Stimulated activated CD4-positive, alpha-beta T cell treated with anti-CD3 and anti-CD28 coated beads, TNF-alpha, amount 100 ng/mL, for 24 hours (primary cell): ENCODE results near the gene PRKRIP1.
"Not testable (repeated sequence)": the region's sequence is repeated elsewhere in the genome, so short reads cannot be mapped to it uniquely, and the experiment has no call there.

Source experiments
- DNase-seq, 3 experiments: peaks; one replicate each; pipeline ENCODE4 v3.0.0-alpha.2; 2020; ENCODE audit warnings: low read depth in 3 of 3

The PRKRIP1 gene

DNA sequence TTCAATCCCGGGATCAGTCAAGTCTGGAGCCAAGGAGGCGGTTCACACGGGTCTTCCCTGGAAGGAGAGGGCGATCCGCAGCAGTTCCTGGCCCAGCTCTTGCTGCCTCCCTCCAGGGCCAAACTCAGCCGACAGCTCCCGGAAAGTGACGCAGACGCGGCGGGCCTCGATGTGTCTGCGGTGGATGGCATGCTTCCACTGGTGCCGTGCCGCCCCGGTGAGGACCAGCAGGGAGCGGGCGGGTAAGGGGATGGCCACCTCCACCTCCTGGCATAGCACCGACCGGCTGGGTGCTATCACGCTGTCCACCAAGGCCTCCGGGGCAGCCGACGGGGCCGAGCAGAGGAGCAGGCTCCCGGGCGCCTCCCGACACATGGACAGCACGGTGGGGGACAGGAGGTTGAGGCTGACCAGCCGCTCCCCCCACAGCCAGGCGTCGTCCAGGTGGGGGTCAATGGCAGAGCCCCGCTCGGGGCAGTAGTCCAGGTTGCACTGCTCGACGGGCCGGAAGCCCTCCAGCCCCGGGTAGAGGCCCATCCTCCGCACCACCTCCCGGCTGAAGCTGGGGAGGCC is 61.3 kb downstream of the PRKRIP1 start:
- DNase-seq, result no peak

DNA sequence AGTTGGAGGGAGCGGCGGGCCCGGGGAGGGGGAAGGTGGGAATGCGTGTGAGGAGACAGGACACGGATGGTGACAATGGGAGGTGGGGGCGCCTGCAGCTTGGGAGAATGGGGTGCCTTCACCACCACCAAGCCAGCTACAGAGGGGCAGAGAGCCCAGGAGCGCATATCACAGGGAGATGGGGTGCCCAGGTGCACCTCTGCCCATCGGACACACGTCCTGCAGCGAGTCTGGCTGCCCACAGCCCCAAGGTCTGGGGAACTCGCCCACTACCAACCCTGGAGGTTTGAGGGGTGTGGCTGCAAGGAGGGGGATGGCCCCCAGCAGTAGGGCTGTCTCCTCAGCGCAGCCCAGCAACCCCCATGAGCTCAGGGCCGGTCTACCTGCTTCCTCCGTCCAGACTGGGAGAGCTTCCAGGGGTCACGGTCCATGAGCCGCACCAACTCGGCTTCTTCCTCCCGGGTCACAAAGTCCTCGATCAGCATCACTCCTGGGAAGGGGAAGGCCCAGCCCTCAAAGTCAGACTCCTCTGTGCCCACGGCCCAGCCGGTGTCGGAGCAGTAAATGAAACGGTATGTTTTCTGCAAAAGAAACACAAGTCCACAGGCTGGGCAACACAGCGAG is 63.2 kb downstream of the PRKRIP1 start:
- DNase-seq, result no peak

DNA sequence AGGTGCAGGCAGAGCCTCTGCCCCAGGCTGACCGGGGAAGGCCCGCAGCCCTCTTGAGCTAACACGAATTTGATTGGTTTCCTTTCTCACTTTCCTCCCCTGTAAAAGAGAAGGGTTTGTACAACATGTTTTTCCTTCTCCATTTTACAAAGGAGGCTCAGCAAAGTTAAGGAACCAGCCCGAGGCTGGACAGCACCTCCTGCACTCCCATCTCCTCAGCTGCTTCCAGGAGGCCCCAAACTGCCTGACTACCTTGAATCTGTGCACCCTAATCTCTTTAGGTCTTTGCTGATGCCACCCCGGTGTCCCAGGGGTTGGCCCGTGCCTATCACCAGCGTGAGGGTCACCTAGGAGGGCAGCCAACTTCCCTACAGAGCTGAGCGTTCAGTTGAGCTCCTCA is 64.3 kb downstream of the PRKRIP1 start:
- no peak for DNase-seq

DNA sequence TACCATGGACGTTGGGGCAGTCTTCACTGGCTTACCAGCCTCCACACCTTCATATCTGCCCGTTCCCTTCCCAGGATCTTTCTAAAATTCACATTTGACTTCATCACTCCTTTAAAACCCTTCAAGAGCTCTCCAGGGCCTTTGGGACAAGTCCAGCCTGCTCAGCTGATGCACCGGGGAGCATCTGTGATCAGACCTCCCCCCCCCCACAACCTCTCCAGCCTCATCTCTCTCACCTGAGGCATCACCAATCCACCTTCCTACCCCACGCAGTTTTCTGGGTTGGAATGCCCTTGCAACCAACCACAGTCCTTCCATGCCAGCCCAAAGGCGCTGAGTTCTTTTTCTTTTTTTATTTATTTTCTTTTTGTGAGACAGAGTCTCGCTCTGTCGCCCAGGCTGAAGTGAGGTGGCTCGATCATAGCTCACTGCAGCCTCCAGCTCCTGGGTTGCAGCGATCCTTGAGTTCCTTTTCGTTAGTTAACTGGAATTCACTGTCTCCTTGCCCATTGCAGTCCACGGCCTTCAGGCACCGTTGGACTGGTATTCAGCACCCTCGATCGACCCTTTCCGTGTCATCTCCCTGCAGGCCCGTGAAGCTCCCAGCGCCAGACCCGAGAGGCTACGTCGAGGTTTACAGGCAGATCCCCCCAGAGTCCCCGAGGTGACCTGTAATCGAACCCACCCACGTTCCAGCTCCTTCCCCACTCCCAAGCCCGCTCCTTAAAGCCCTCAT is 67.8 kb downstream of the PRKRIP1 start:
- no peak for DNase-seq

DNA sequence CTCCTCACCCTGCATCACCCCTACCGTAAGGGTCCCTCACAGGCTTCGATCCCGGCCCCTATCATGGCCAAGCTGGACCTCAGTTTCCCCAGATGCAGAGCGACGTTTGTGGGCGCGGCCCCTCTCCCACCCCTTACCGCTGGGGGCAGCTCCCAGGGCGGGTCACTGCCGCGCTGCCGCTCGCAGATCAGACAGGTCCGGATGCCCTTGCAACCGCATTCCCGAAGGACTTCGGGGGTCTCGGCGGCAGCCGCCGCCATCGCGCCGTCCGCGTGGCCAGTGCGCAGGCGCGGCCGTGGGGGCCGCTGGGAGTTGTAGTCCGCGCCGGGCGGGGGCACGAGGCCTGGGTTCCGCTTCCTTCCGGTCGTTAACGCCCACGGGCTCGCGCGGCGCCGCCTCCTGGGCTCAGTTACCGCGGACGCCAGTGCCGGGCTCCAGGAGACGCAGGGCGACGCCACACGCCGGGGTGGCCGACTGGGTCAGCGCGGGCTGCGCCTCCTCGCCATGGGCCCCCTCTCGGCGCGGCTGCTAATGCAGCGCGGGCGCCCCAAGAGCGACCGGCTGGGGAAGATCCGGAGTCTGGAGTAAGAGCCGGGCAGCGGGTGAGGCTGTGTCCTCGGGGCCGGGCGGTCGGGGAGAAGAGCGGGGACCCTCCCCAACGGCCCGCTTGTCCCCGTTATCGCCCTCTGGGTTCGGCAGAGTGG is 68.6 kb downstream of the PRKRIP1 start, which contains the start of the genes ALKBH4 and LRWD1:
ALKBH4 (minus strand) TSS at position 287 of the 704 bp plus-strand sequence; CDS start at position 260, 27 bp downstream.
LRWD1 (plus strand) TSS at position 408 of the 704 bp plus-strand sequence; CDS start at position 505, 97 bp downstream.
- DNase-seq, result peak; percentile 89 to 96 (median 93)

DNA sequence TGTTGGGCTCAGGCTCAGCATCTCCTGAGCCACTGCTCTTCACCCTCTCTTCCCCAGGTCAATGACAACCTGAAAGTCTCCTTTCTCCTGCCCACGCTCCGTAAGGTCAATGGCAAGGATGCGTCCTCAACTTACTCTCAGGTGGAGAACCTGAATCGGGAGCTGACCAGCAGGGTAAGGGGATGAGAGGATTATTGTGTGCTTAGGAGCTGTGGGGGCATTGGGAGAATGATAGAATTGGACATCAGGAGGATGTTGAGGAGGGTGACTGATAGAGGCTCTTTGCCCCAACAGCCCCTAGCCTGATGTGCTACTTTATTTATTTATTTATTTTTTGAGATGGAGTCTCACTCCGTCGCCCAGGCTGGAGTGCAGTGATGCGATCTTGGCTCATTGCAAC is 69.9 kb downstream of the PRKRIP1 start:
- no peak for DNase-seq

DNA sequence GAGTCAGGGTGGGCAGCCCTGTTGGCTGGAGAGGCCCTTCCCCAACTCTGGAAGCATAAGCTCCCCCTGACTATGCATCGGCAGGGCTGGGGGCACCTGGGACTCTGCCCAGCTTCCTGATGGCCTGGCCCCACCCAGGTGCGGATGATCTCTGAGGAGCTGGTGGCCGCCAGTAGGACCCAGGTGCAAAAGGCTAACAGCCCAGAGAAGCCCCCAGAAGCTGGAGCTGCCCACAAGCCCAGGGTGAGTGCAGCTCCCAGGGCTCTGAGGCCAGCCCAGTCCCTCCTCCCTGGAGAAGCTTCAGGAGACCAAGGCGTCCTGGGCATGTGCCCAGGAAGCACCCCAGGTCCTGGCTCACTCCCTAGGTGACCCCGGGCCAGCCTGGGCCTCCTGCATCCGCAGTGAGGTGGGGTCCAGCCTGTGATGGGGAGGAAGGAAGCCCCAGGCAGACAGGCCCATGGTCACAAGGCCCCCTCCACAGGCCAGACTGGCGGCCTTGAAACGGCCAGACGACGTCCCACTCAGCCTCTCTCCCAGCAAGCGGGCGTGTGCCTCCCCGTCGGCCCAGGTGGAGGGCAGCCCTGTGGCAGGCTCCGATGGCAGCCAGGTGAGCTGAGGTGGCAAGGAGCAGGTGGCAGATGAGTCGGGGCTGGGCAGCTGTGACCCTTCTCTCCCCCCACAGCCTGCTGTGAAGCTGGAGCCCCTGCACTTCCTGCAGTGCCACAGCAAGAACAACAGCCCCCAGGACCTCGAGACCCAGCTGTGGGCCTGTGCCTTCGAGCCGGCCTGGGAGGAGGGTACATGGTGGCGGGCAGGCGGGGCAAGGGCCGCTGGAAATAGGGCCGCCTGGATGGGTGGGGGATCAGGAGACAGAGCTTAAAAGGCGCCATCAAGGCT is 71.7 kb downstream of the PRKRIP1 start:
- no peak for DNase-seq

DNA sequence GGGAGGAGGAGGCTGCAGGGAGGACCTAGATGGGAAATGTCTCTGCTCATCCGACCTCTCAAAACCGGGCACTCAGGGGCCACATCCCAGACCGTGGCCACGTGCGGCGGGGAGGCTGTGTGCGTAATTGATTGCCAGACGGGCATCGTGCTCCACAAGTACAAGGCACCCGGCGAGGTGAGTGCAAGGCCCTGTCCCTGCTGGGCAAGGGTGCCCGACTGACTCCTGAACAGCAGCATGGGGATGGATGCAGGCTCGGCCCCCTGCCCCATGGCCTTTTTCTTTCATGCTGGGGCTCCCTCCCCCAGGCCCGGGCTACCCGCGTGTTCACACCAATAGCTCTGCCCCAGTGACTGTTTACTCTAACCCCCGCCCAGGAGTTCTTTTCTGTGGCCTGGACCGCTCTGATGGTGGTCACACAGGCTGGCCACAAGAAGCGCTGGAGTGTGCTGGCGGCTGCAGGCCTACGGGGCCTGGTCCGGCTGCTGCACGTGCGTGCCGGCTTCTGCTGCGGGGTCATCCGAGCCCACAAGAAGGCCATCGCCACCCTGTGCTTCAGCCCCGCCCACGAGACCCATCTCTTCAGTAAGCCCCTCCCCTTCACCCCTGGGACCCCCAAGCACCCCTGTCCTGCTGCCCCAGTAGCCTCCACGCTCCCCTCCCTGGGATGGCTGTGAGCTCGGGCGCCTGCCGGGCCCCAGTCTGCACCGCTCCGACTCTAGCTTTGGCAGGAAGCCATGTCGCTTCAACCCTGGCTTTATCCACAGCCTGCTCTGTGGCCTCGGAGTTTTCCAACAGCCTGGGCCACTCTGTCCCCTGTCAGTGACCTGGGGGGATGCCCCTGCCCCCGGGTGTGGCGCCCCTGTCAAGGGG is 72.6 kb downstream of the PRKRIP1 start:
- no peak for DNase-seq

DNA sequence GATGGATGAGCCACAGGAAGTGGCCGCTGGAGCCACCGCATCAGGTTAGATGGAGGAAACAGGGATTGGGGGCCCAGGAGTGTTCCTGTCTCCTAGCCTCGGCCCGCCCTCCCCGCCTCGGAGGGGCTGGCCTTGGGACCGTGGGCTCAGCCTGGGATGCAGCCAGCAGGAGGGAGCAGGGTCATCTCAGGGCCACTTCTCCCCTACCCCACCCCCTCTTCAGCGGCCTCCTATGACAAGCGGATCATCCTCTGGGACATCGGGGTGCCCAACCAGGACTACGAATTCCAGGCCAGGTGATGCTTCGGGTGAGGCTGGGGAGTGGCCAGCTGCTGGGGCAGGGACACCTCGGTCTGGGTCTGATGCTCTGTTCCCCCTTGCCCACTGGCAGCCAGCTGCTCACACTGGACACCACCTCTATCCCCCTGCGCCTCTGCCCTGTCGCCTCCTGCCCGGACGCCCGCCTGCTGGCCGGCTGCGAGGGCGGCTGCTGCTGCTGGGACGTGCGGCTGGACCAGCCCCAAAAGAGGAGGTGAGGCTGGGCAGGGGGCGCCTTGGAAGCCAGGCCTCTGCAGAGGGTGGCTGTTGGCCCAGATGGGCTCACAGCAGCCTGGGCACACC is 73.3 kb downstream of the PRKRIP1 start:
- no peak for DNase-seq

DNA sequence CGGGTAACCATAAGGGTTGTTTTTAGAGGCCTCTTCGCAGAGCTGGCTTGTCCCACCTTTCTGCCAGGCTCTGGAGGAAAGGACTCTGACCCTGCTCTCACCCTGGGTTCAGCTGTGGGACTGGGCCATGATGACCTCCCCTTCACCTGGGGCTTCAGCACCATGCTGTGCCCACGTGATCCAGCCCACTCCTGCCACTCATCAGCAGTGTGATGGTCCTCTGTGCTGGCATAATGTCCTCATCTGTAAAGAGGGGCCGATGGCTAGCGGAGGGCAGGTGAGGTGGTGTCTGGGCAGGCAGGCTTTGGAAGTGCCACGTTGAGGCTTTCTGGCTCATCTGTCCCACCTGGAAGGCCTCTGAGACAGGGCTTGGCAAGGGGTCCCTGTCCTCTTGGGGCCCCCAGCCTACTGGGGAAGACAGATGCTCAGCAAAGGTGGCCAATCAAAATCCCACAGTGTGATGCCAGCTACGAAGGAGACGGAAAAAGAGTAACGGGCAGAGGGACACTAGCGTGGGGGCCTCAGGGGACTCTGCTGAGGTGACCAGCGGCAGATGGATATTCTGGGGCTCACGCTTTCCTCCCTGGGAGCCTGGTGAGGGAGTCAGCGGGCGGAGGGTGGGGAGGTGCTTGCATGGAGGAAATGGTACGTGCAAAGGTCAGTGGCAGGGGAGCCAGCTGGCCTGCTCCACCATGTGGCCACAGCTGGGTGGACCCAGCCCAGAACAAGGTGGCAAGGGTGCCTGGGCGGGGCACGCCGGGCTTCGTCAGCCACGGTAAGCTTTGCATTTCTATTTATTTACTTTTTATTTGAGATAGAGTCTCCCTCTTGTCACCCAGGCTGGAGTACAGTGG is 74.0 kb downstream of the PRKRIP1 start:
- DNase-seq, result no peak

DNA sequence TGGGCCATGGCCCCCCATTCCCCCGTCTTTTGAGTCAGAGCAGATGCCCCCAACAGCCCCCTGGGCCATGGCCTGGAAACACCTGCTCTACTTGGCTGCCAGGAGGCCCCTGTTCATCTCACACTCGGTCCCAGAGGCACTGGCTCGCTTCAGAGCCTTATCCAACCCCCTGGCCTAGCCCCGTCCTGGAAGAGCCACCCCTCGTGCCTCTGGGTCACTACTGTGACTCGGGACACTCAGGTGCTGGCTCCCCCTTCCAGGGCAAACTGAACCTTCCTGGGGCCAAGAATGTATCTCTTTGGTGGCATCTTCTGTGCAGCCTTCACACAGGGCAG is 75.6 kb downstream of the PRKRIP1 start:
- DNase-seq, result no peak

DNA sequence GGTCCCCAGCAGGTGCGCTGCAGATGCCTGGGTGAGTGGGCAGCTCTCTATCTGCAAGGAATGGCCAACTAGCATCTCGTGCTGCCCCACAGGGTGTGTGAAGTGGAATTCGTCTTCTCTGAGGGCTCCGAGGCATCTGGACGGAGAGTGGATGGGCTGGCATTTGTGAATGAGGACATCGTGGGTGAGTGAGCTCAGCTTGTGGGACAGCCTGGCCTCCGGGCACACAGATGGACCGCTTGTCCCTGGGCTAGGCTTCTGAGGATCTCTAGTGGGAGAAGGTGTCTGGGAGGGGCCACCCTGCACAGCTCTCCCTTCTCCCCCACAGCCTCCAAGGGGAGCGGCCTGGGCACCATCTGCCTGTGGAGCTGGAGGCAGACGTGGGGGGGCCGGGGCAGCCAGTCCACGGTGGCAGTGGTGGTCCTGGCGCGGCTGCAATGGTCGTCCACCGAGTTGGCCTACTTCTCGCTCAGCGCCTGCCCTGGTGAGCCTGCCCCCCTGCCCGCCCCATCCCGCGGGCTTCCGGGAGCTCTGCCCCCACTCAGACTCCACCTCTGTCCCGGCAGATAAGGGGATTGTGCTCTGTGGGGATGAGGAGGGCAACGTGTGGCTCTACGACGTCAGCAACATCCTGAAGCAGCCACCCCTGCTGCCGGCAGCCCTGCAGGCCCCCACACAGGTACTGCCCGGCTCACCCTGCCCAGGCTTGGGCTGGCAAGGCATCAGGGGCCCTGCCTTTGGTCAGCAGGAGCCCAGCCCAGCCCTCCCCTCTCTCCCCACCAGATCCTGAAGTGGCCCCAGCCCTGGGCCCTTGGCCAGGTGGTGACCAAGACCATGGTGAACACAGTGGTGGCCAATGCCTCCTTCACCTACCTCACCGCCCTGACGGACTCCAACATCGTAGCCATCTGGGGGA is 76.2 kb downstream of the PRKRIP1 start:
- no peak for DNase-seq

DNA sequence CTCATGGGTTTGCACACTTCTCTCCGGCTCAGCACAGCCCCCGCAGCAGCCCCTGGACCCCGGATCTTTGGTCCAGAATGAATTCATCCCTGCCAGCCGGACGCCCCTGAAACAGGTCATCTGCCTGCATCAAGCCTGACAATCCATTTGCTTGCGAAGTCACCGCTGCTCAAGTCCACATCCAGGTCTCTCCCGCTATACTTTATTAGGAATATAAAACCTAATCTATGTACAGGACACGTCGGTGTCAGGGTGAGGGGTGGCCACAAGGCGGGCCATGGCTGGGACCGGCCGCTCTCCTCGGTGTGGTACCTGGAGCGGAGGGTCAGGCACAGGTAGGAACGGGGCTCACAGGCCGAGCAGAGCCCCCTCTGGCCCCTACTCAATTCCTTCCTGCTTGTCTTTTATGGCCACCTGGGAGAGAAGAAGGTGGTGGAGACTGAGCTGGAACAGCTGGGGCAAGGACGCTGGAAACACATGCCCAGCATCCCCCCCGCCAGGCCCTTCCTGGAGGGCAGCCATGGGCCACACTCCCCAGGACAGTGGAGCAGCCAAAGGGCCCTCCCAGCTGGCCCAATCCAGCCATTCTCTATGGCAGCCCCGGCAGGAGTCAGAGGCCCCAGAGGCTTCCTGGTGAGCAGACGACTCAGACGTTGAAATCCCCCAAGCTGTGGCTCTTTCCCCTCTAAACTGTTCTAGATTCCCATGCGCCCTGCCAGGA is 77.3 kb downstream of the PRKRIP1 start:
- no peak for DNase-seq

DNA sequence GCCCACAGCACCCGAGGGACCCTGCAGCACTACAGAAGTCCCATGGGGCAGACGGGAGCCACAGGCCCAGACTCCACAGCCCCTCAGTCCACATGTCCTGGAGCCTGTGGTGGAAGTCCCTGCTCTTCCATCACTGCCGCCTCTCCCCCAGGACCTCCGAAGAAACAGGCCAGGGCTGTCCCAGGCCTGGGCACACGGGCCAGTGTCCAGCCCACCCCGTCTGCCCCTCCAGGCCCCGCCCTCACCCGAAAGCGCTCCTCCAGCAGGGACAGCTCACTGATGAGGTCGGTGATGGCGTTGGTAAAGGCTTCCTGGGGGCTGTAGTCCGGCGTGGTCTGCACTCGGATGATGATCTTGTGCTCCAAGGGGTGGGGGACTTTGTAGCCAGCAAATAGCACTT is 78.0 kb downstream of the PRKRIP1 start:
- not testable (repeated sequence) for DNase-seq

DNA sequence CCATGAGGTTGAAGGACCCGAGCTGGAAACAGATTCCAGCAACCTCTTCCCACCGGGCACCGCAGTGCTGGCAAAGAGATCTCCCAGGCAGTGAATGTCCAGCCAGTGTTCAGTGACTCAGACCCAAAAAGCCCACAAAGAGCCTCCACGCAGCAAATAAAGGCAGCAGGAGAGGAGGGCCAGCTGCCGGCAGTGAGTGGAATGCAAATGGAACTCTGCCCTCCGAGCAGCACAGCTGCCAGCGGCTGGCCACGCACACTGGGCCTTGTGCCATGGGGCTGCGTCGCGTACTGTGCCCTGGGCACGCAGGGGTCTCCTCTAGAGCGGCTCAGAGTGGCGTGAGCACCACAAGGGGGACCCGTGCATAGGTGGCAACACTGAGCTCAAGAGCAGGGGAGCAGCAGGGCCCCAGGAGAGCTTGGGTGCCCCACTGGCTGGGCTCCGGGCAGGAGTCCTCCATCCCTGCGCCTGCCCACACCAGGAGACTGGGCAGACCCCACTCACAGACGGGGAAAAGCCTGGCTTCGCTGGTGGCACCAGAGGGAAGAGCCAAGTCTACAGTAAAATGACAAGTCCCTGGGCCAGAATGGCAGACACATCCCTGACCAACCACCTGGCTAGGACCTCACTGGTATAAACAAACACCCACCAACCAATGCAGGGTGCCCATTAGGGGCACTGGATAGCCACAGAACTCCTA is 78.7 kb downstream of the PRKRIP1 start:
- DNase-seq, result not testable (repeated sequence)
